Ishikawa (cell line): ENCODE measurements around the gene GRK1.
A peak's percentile ranks its signal among the peaks of the same experiment; 100 is the strongest.

Experiments
- CEBPB ChIP-seq: IDR thresholded peaks from 2 replicates; pipeline ENCODE4 v1.6.1; 2012
- CREB1 ChIP-seq: IDR thresholded peaks from 2 replicates; pipeline ENCODE4 v1.6.1; 2012; ENCODE audit warnings: low read depth
- EGR1 ChIP-seq: IDR thresholded peaks from 2 replicates; pipeline ENCODE4 v1.6.1; 2012
- EP300 ChIP-seq: IDR thresholded peaks from 2 replicates; pipeline ENCODE4 v1.6.1; 2012; ENCODE audit warnings: borderline replicate concordance
- FOXM1 ChIP-seq: IDR thresholded peaks from 2 replicates; pipeline ENCODE4 v1.6.1; 2012; ENCODE audit warnings: low read depth, borderline replicate concordance
- NFIC ChIP-seq: IDR thresholded peaks from 2 replicates; pipeline ENCODE4 v1.6.1; 2012
- RAD21 ChIP-seq: IDR thresholded peaks from 2 replicates; pipeline ENCODE4 v1.6.1; 2012; ENCODE audit warnings: low read depth
- TAF1 ChIP-seq: IDR thresholded peaks from 2 replicates; pipeline ENCODE4 v1.6.1; 2012; ENCODE audit warnings: low read depth, mild to moderate bottlenecking
- TCF12 ChIP-seq: IDR thresholded peaks from 2 replicates; pipeline ENCODE4 v1.6.1; 2012; ENCODE audit warnings: low read depth
- TEAD4 ChIP-seq: IDR thresholded peaks from 2 replicates; pipeline ENCODE4 v1.6.1; 2012
- YY1 ChIP-seq: IDR thresholded peaks from 2 replicates; pipeline ENCODE4 v1.6.1; 2012; ENCODE audit warnings: low read depth
- ZBTB7A ChIP-seq: IDR thresholded peaks from 2 replicates; pipeline ENCODE4 v1.6.1; 2012; ENCODE audit warnings: low read depth
- TF ChIP-seq, protein P1 (sequence below): IDR thresholded peaks from 2 replicates; pipeline ENCODE4 v1.6.1; 2012
- TF ChIP-seq, protein P2 (sequence below): IDR thresholded peaks from 2 replicates; pipeline ENCODE4 v1.6.1; 2012
- TF ChIP-seq, protein P3 (sequence below): IDR thresholded peaks from 2 replicates; pipeline ENCODE4 v1.6.1; 2012; ENCODE audit warnings: low read depth, mild to moderate bottlenecking

The GRK1 gene

GRCh38 chr13:113777311-113778260, 110.6 kb downstream of the GRK1 start:
- TF ChIP-seq, protein P1, sequence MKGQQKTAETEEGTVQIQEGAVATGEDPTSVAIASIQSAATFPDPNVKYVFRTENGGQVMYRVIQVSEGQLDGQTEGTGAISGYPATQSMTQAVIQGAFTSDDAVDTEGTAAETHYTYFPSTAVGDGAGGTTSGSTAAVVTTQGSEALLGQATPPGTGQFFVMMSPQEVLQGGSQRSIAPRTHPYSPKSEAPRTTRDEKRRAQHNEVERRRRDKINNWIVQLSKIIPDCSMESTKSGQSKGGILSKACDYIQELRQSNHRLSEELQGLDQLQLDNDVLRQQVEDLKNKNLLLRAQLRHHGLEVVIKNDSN, result 0 out of 2 replicates have a peak, but pooled peaks have one; percentile 12
- TF ChIP-seq, protein P2, sequence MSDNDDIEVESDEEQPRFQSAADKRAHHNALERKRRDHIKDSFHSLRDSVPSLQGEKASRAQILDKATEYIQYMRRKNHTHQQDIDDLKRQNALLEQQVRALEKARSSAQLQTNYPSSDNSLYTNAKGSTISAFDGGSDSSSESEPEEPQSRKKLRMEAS, result peak; percentile 97
- no peak for TF ChIP-seq ZBTB7A
- TF ChIP-seq, protein P3, sequence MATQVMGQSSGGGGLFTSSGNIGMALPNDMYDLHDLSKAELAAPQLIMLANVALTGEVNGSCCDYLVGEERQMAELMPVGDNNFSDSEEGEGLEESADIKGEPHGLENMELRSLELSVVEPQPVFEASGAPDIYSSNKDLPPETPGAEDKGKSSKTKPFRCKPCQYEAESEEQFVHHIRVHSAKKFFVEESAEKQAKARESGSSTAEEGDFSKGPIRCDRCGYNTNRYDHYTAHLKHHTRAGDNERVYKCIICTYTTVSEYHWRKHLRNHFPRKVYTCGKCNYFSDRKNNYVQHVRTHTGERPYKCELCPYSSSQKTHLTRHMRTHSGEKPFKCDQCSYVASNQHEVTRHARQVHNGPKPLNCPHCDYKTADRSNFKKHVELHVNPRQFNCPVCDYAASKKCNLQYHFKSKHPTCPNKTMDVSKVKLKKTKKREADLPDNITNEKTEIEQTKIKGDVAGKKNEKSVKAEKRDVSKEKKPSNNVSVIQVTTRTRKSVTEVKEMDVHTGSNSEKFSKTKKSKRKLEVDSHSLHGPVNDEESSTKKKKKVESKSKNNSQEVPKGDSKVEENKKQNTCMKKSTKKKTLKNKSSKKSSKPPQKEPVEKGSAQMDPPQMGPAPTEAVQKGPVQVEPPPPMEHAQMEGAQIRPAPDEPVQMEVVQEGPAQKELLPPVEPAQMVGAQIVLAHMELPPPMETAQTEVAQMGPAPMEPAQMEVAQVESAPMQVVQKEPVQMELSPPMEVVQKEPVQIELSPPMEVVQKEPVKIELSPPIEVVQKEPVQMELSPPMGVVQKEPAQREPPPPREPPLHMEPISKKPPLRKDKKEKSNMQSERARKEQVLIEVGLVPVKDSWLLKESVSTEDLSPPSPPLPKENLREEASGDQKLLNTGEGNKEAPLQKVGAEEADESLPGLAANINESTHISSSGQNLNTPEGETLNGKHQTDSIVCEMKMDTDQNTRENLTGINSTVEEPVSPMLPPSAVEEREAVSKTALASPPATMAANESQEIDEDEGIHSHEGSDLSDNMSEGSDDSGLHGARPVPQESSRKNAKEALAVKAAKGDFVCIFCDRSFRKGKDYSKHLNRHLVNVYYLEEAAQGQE, result peak; percentile 93

- TF ChIP-seq, protein P1, result no peak
- TF ChIP-seq CEBPB (no peak), RAD21 (no peak), ZBTB7A (no peak), TAF1 (no peak), CREB1 (no peak), EGR1 (no peak)
- TF ChIP-seq, protein P2, result no peak
- TF ChIP-seq, protein P3, result no peak
Measured at GRCh38 chr13:113781571-113781970, 114.6 kb downstream of the GRK1 start.

DNA sequence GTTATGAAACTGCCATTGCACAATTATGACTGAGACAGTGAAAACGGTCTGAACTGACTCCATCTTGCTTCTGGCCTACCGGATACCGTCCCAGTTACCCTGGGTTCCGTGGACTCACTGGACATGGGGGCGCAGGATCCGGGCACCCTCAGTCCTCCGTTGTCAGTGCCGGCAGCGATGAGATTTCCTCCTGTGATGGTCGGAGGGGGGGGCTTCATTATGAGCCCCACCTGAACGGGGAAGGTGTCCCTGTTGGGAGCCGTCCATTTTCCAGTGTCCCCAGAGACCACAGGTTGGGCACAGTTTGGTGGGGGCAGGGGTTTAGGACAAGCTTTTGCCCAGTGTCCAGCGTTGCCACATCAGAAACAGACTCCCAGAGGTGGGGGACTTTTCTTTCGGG, 115.5 kb downstream of the GRK1 start:
- TF ChIP-seq CEBPB (no peak), TAF1 (no peak), CREB1 (no peak), EGR1 (no peak), TCF12 (no peak), RAD21 (no peak), TEAD4 (no peak), ZBTB7A (no peak), YY1 (no peak)
- TF ChIP-seq, protein P3, result no peak
- TF ChIP-seq, protein P1, result no peak

- TF ChIP-seq EP300 (no peak), NFIC (no peak), CEBPB (no peak), FOXM1 (no peak), YY1 (no peak), CREB1 (no peak), TAF1 (no peak), EGR1 (no peak)
- TF ChIP-seq, protein P2, result no peak
- TF ChIP-seq, protein P3, result no peak
Measured at GRCh38 chr13:113783200-113783881, 116.3 kb downstream of the GRK1 start.
